Body of pancreas (tissue), 4 donors: ENCODE measurements around the gene GARRE1.
"Not testable (repeated sequence)": the region's sequence is repeated elsewhere in the genome, so short reads cannot be mapped to it uniquely, and the experiment has no call there.

ENCODE experiments used
- CTCF ChIP-seq, 7 experiments: fragments of 450-650 bp in 4 of 7; fragments of 200-600 bp in 3 of 7; sonication (generic) in 3 of 7; IDR thresholded peaks; one replicate each; pipeline ENCODE4 v1.5.1; 2016 to 2019; ENCODE audit warnings: antibody characterized with exemption in 7 of 7
- POLR2A ChIP-seq, 3 donors: fragments of 450-650 bp; IDR thresholded peaks; one replicate each; pipeline ENCODE4 v1.6.1; 2016; ENCODE audit warnings: antibody characterized with exemption in 3 of 3, mild to moderate bottlenecking in 2 of 3

GRCh38 chr19:34253167-34253566 is 1.2 kb upstream of the GARRE1 start:
- not testable (repeated sequence) for TF ChIP-seq CTCF, POLR2A (IDR thresholded peaks at IDR 0.05)
